Stomach (tissue), 9 donors: Measurements from ENCODE around the gene SP100. TPM values are rescaled to one million over a fixed set of nuclear protein-coding genes. Genes with fewer than 3 reads are reported as not detected.

Experiments
- DNase-seq, 2 donors: peaks; one replicate each; pipeline versions ENCODE4 v3.0.0 to v3.0.0-alpha.2; 2013 to 2019
- H3K27ac ChIP-seq, 5 donors: fragments of 200-600 bp in 4 of 5; sonication (generic) in 4 of 5; one replicate each; pipeline ENCODE4 v1.5.1; 2013 to 2019; ENCODE audit warnings: mild to moderate bottlenecking in 1 of 5, moderate library complexity in 1 of 5
- H3K27me3 ChIP-seq, 3 donors: fragments of 200-600 bp; sonication (generic); one replicate each; pipeline ENCODE4 v1.5.1; 2017 to 2019; ENCODE audit warnings: mixed run types in 1 of 3
- H3K36me3 ChIP-seq, 4 donors: fragments of 200-600 bp; sonication (generic); 1 replicate in 3 of 4; 2 replicates in 1 of 4; pipeline ENCODE4 v1.5.1; 2016 to 2019
- H3K4me1 ChIP-seq, 4 donors: fragments of 200-600 bp; sonication (generic); one replicate each; pipeline ENCODE4 v1.5.1; 2016 to 2019
- H3K4me3 ChIP-seq, 4 donors: fragments of 200-600 bp; sonication (generic) in 3 of 4; one replicate each; pipeline ENCODE4 v1.5.1; 2016 to 2019; ENCODE audit warnings: mild to moderate bottlenecking in 1 of 4
- H3K9me3 ChIP-seq, 4 donors: fragments of 200-600 bp; sonication (generic); one replicate each; pipeline ENCODE4 v1.5.1; 2016 to 2019
- EP300 ChIP-seq: sonication (generic); formaldehyde crosslinking; IDR thresholded peaks from one replicate; pipeline ENCODE4 v1.6.1; 2017; ENCODE audit warnings: antibody characterized with exemption
- POLR2A ChIP-seq, 4 donors: fragments of 450-650 bp; IDR thresholded peaks; one replicate each; pipeline ENCODE4 v1.6.1; 2016; ENCODE audit warnings: antibody characterized with exemption in 4 of 4, control low read depth in 2 of 4, mild to moderate bottlenecking in 1 of 4, moderate library complexity in 1 of 4
- POLR2AphosphoS5 ChIP-seq, 3 donors: sonication (generic); formaldehyde crosslinking; IDR thresholded peaks; one replicate each; pipeline ENCODE4 v1.6.1; 2016; ENCODE audit warnings: antibody characterized with exemption in 3 of 3
- WGBS, 5 donors: extraction: QIAGEN DNeasy Blood & Tissue Kit in 3 of 5; methylation state at CpG; one replicate each; pipeline versions ENCODE4 v1.1.5 to v1.1.7; 2013 to 2018; 5-methylcytosine and 5-hydroxymethylcytosine counted together
- intact Hi-C: fragments of 100-400 bp; cut with DNase I; formaldehyde crosslinking; loops from one replicate; pipeline ENCODE4 v1.15.1; 2023; ENCODE audit warnings: low total_unique reads
- polyA plus RNA-seq, 3 donors: library from polyadenylated mRNA; stranded (reverse); fragments of 200-250 nt; gene quantifications; one replicate each; pipeline ENCODE4 v1.2.3, GENCODE V29; 2013
- total RNA-seq, 5 donors: library from RNA; depleted of rRNA; stranded (reverse); fragments of >200 nt; gene quantifications; one replicate each; pipeline versions ENCODE4 v1.1.0 to v1.2.3, GENCODE V29; 2014 to 2016
- TF ChIP-seq, protein P1 (sequence below), 7 experiments: fragments of 450-650 bp in 4 of 7; fragments of 200-600 bp in 3 of 7; sonication (generic) in 3 of 7; IDR thresholded peaks; one replicate each; pipeline ENCODE4 v1.5.1; 2016 to 2019; ENCODE audit warnings: antibody characterized with exemption in 7 of 7, control low read depth in 2 of 7, mild to moderate bottlenecking in 1 of 7
- donor health status: healthy with polysubstance abuse.
- donor health status: Bipolar disorder and iron deficiency.
- donor health status: healthy.

The SP100 gene
- total and polyA plus RNA-seq, 8 donors, result 11.0 to 168 (median 67.6) TPM

- peaks cover 0 to 13% (median 8%) of the 10 kb centered on the region in 4 donors for H3K9me3 ChIP-seq
- H3K36me3 ChIP-seq, result peaks cover 4 to 42% (median 32%) of the 10 kb centered on the region in 4 donors
- peak overlapping the region in 2 of 5 donors; percentile 14 to 63 for H3K27ac ChIP-seq
- no peak for DNase-seq
- TF ChIP-seq EP300 (no peak), POLR2AphosphoS5 (IDR thresholded peaks at IDR 0.05) (no peak), POLR2A (IDR thresholded peaks at IDR 0.05) (no peak)
- TF ChIP-seq, protein P1, sequence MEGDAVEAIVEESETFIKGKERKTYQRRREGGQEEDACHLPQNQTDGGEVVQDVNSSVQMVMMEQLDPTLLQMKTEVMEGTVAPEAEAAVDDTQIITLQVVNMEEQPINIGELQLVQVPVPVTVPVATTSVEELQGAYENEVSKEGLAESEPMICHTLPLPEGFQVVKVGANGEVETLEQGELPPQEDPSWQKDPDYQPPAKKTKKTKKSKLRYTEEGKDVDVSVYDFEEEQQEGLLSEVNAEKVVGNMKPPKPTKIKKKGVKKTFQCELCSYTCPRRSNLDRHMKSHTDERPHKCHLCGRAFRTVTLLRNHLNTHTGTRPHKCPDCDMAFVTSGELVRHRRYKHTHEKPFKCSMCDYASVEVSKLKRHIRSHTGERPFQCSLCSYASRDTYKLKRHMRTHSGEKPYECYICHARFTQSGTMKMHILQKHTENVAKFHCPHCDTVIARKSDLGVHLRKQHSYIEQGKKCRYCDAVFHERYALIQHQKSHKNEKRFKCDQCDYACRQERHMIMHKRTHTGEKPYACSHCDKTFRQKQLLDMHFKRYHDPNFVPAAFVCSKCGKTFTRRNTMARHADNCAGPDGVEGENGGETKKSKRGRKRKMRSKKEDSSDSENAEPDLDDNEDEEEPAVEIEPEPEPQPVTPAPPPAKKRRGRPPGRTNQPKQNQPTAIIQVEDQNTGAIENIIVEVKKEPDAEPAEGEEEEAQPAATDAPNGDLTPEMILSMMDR (IDR thresholded peaks at IDR 0.05), result no peak
- H3K4me3 ChIP-seq, result no peak overlapping the region
- 13 to 44% (median 26%) methylated on average over 2 of the region's 2 CpGs for WGBS, 5 donors
- intact Hi-C loops, result no loop called here
- no peaks in the 10 kb centered on the region for H3K27me3 ChIP-seq
- peaks cover 0 to 49% (median 5%) of the 10 kb centered on the region in 4 donors for H3K4me1 ChIP-seq
Measured at GRCh38 chr2:230439590-230439989, 23.6 kb downstream of the SP100 start.

DNA sequence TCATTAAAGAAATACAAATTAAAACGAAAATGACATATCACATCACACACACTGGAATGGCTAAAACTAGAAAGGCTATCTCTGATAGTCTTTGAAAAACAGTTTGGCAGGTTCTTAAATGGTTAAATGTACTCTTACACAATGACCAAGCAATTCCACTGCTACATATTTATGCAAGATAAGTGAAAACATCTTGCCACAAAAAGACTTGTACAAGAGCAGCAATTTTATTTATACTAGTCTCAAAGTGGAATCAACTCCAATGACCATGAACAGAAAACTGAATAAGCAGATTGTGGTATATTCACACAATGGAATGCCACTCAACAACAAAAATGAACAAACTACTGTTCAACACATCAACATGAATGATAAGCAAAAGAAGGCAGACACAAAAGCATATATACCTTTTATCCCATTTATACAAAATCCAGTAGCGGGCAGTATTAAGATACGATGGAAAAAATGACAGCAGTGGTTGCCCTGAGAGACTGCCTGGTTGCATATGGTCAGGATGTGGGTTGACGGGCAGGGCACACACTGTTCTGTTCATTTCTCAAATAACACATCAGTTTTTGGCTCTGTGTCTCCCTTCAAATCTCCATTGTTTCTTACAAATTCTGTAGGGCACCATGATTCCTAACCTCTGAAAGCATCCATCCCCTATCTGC, 25.4 kb downstream of the SP100 start:
- peaks cover 0 to 36% (median 5%) of the 10 kb centered on the region in 4 donors for H3K4me1 ChIP-seq
- H3K36me3 ChIP-seq, result peaks cover 8 to 50% (median 44%) of the 10 kb centered on the region in 4 donors
- WGBS, 5 donors, result 70 to 81% (median 71%) methylated on average over 4 of the region's 4 CpGs
- no peaks in the 10 kb centered on the region for H3K27me3 ChIP-seq
- TF ChIP-seq EP300, result no peak
- TF ChIP-seq, protein P1 (IDR thresholded peaks at IDR 0.05), result no peak
- peak in 1 of 3 donors; percentile 37 for TF ChIP-seq POLR2AphosphoS5 (IDR thresholded peaks at IDR 0.05)
- intact Hi-C loops, result no loop called here
- peak in 1 of 2 donors; percentile 44 for DNase-seq
- H3K27ac ChIP-seq, result peak overlapping the region in 3 of 5 donors; percentile 8 to 40 (median 30)
- H3K9me3 ChIP-seq, result peaks cover 0 to 4% (median 3%) of the 10 kb centered on the region in 4 donors
- H3K4me3 ChIP-seq, result no peak overlapping the region

GRCh38 chr2:230443541-230443940, 27.5 kb downstream of the SP100 start:
- Histone ChIP-seq H3K27ac (no peak overlapping the region), H3K4me3 (no peak overlapping the region), H3K4me1 (peaks cover 0 to 41% (median 5%) of the 10 kb centered on the region in 4 donors), H3K36me3 (peaks cover 22 to 61% (median 58%) of the 10 kb centered on the region in 4 donors), H3K27me3 (no peaks in the 10 kb centered on the region), H3K9me3 (no peaks in the 10 kb centered on the region)
- TF ChIP-seq POLR2AphosphoS5 (IDR thresholded peaks at IDR 0.05), result no peak
- no peak for TF ChIP-seq POLR2A (IDR thresholded peaks at IDR 0.05)
- TF ChIP-seq, protein P1 (IDR thresholded peaks at IDR 0.05), result no peak
- no peak for TF ChIP-seq EP300
- intact Hi-C loops, result no loop called here
- DNase-seq, result no peak
- WGBS, 5 donors, result 90 to 98% (median 93%) methylated on average over 2 of the region's 2 CpGs

GRCh38 chr2:230444832-230445231, 28.8 kb downstream of the SP100 start:
- no peaks in the 10 kb centered on the region for H3K9me3 ChIP-seq
- H3K4me3 ChIP-seq, result no peak overlapping the region
- H3K27me3 ChIP-seq, result no peaks in the 10 kb centered on the region
- no peak for DNase-seq
- intact Hi-C loops, result no loop called here
- H3K27ac ChIP-seq, result no peak overlapping the region
- peaks cover 0 to 28% (median 1%) of the 10 kb centered on the region in 4 donors for H3K4me1 ChIP-seq
- WGBS, 5 donors, result 82 to 85% (median 82%) methylated on average over 2 of the region's 2 CpGs
- TF ChIP-seq POLR2AphosphoS5 (IDR thresholded peaks at IDR 0.05) (no peak), POLR2A (IDR thresholded peaks at IDR 0.05) (no peak), EP300 (no peak)
- TF ChIP-seq, protein P1 (IDR thresholded peaks at IDR 0.05), result no peak
- H3K36me3 ChIP-seq, result peaks cover 28 to 74% (median 70%) of the 10 kb centered on the region in 4 donors
